Right lobe of liver (tissue), 4 donors: ENCODE measurements around the gene GPSM3.

Source experiments
- POLR2A ChIP-seq: fragments of 450-650 bp; IDR thresholded peaks from one replicate; pipeline ENCODE4 v1.6.1; 2017; ENCODE audit warnings: antibody characterized with exemption, mild to moderate bottlenecking
- TF ChIP-seq, protein P1 (sequence below), 4 donors: fragments of 200-600 bp in 3 of 4; fragments of 450-650 bp in 1 of 4; IDR thresholded peaks; one replicate each; pipeline versions ENCODE4 v1.5.1 to v1.8.0; 2016 to 2022; ENCODE audit warnings: antibody characterized with exemption in 4 of 4, mild to moderate bottlenecking in 2 of 4
- donor health status: DM: no; HTN: no; CAD: no.
- donor health status: DM: no; HTN: no; CAD: no.
- donor health status: DM: no; HTN: yes; CAD: no.

DNA sequence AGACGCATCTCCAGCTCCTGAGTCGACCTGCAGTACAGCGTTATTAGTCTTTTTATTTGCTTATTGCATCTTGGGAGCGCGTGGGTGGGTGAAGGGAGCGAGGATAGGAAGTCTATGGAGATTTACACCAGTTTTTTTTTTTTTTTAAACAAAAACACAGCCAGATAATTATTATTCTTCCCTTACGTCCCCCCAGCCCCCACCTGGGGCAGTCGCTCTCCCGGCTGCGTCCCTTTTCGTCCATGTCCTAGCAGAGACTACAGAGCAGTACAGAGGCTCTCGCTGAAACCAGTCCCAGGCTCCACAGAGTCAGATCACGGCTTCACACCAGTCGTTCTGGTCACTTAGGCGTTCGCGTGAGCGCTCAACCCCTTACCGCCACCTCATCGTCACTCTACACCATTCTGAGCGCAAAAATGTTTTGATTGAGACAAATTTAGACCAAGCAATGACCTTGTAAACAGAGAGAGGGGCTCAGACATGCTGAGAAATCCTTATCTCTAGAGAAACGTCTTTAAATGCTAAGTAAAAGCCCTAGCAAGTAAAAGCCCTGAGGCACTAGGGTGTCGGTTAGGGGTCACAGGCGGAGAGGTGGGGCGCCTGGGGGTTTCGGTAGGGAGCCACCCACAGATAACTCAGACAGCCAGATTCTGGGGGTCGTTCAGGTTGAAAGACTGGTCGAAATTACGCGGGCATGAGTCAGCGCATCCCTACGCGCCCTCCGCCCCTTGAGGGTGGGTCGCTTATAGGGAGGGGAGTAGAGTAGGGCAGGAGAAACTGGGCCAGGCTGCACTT, 39.5 kb downstream of the GPSM3 start:
- TF ChIP-seq, protein P1, sequence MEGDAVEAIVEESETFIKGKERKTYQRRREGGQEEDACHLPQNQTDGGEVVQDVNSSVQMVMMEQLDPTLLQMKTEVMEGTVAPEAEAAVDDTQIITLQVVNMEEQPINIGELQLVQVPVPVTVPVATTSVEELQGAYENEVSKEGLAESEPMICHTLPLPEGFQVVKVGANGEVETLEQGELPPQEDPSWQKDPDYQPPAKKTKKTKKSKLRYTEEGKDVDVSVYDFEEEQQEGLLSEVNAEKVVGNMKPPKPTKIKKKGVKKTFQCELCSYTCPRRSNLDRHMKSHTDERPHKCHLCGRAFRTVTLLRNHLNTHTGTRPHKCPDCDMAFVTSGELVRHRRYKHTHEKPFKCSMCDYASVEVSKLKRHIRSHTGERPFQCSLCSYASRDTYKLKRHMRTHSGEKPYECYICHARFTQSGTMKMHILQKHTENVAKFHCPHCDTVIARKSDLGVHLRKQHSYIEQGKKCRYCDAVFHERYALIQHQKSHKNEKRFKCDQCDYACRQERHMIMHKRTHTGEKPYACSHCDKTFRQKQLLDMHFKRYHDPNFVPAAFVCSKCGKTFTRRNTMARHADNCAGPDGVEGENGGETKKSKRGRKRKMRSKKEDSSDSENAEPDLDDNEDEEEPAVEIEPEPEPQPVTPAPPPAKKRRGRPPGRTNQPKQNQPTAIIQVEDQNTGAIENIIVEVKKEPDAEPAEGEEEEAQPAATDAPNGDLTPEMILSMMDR (IDR thresholded peaks at IDR 0.05) = no peak
- no peak for TF ChIP-seq POLR2A
